ENCODE results near the gene PBX1.

PBX1 gene

GRCh38 chr1:164765992-164766720 lies 207.2 kb downstream of the PBX1 start:
- no peak for DNase-seq

DNA sequence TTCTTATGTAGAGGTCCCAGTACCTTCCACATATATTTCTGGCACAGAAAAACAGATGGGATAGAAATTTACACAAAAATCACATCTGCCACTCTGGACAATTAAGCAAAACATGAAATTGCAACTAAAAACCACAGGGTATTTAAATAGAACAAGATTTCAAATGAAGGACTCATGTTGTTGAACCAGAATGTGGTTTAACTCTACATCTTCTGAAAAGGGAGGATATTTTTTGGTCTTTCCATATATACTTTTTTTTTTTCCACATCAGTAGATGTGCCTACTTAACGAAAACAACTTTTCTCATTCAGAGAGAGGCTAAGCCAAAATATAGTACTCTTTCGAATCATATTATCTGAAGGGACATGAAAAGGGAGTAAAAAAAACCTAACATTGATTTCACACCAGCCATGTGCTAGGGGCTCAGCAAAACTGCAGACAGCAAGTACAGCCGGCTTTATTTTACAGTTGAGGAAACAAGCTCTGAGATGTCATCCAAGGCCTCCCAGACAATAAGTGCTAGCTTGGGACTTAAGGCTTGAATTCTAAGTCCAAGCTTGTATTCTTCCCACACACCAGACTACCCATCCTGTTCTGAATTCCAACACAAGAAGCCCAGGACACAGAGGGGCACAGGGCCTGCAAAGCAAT lies 208.9 kb downstream of the PBX1 start:
- no peak for DNase-seq

- DNase-seq, result no peak
These were observed 209.6 kb downstream of the PBX1 start for GRCh38 chr1:164768619-164769018.

DNA sequence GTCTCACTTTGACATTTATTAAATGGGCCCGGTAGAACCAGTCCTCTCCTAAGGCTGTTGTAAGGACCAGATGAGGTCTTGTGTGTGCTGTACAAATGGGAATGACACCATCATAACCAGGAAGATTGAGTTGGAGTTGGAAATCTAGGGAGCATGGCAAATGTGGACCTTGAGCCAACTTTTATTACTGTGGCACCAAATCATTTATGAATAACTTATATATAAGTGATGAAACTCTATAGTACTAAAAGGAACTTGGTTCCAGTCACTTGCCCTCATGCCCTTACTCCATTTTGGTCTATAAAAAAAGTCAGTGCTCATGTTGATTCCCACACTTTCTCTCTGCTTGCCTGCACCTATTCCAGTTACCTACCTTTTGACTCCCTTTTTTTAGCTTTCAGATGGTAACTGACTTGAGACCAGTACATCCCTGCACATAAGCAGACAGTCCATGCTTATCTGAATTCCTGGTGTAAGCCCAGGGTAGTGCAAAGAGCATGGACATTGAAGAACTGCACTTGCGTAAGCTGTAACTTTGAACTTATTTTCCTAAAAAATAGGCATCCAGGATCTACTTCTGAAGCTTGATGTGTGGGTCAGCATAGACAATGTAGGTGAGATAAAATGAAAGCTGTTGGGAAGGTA lies 210.6 kb downstream of the PBX1 start:
- no peak for DNase-seq

- no peak for DNase-seq
These were observed 211.1 kb downstream of the PBX1 start for GRCh38 chr1:164770131-164770529.

DNA sequence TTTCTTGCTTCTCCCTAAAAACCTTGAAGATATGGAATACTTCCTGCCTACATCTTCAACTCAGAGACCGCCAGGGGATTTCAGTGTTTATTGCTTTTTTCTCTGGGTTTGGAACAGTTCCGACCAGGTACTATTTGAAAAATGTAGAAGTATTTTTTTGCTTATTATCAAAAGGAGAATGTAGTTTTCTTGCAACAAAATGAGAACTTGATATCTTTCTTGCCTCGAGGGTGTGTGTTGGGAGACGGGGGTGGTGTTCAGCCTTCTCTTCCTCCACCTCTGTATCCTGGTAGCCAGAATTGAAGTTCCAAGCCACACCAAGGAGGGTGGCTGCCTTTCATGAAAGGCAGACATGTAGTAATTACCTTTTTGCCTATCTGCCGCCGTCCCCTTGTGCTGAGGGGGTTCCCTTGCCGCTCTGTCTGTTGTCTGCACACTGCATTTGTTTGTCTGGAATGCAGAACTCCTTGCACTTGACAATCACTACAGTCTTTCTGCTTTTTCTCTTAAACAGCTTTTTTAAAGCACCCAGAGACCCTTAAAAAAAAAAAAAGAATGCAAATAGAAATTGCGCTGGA lies 212.1 kb downstream of the PBX1 start:
- no peak for DNase-seq

GRCh38 chr1:164771619-164772361 lies 212.8 kb downstream of the PBX1 start:
- no peak for DNase-seq

- peak; percentile 19 for DNase-seq
These were observed 213.7 kb downstream of the PBX1 start for GRCh38 chr1:164772635-164773034.

- DNase-seq, result no peak
These were observed 214.1 kb downstream of the PBX1 start for GRCh38 chr1:164773102-164773501.

GRCh38 chr1:164774413-164774812 lies 215.4 kb downstream of the PBX1 start:
- DNase-seq, result no peak

DNA sequence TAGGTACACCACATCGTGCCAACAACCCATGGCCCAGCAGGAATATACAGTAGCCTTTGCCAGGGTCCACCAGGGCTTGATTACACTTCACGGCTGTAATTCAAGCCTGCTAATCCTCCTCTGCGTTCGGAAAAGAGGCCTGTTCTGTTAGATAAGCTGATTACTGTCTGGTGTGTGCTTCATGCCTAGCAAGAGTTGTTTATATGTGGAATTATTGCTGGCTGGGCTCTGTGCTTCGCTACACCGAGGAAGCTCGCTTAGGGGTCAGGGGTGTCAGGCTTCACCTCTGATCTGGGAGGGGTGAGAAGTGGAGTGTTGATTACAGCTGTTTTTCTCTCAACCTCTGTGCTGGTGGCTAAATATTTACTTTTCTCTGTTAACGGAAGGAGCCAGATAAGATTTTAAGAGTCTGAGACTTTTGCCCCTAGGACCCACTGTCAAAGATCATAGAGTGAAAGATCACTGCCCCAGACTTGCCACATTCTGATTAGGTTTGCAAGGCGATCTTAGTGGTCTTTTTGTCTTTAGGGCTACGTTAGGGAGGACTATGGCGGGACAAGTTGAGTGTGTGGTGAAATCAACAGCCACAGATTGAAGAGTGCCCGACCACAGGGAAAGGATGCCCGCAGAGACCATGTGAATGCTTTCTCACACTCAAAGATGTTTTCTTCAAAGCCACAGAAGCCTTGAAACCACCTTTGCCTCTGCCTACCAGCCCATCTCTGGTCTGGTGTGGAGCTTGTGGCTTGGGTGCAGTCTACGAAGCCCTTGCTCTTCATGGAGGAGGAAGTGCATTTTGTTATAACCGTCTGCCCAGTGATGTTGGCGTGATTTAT lies 216.1 kb downstream of the PBX1 start:
- no peak for DNase-seq

DNA sequence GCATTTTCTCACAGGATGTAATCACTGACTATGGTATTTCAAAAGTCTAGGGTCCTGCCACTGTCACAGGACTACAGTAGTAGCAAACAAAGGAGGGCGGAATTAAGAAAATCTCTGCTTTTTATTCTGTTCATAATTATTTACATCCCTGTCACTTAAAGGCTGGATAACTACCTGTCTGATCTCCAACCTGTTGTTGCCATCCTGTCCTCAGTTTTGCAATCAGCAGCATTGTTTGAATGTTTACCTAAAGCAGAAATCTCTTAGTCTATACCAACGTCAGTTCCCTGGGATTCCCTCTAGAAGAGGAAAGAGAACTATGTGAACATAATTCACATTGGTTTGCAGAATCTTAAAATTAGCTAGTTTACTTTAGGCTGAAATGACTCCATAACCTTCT lies 218.5 kb downstream of the PBX1 start:
- DNase-seq, result no peak

DNA sequence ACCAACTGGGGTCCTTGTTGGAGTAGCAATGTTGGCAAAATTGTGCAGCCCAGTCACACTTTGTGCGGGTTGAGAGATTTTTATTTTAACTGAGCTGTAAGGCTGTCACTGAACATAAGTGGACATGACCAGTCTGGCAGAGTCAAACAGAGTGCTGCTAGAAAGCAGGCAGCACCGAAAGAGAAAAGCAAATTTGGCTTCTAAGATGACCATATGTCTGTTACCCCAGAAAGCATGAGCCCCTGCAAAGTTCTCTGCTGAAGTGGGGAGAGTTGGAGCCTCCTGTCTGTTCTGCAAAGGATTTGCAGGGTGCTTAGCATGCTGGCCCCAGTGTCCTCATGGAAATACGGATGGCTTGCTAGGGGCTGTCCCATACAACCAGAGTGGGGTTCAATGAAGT lies 220.4 kb downstream of the PBX1 start:
- DNase-seq, result no peak

DNA sequence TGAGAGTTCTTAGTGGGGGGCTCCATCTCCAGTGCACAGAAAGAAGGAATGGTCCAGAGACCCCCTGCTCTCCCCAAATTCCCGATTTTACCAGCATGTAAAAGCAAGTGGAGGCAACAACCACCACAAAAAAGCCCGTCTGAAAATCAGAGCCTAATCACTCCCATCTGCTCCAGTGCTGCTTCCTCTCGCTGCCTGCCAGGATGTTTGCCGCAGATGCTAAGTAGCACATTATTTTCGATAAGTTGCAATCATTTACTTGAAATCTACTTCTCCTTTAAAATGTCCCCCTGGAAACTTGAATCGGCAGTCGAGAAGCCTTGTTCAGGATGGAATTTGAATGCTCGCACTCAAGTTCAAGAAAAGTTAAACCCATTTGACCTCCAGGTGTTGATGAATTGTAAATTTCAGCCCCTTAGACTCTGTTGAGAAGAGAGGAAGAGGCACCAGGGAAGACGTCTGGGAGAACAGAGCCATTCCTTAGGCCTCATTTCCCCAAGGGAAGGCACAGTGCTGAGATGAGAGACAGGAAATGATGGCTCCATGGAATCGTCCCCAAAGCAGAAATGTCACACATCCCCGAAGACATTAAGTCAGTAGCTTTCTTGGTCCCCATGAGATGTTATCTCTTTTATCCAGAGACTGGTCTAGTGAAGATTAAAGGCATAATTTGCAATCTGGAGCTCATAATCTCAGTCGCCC lies 221.3 kb downstream of the PBX1 start:
- no peak for DNase-seq

DNA sequence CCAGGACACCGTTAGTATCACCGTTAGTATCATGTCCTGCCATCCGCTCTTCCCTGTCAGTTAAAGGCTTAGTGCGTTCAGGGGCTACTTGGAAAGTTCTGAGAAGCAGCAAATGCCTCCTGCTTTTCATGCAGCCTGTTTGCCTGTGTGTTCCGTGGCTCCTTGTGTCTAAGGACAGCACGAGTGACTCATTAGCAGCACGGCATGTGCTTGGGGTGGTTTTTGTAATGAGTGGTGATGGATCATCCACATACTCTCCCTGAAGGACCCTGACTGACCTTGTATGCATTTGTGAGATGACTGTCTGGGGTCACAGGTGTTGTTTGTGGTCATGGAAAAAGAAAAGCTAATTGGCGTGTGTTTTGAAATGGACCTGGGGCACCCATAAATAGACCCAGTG lies 221.9 kb downstream of the PBX1 start:
- DNase-seq, result no peak

DNA sequence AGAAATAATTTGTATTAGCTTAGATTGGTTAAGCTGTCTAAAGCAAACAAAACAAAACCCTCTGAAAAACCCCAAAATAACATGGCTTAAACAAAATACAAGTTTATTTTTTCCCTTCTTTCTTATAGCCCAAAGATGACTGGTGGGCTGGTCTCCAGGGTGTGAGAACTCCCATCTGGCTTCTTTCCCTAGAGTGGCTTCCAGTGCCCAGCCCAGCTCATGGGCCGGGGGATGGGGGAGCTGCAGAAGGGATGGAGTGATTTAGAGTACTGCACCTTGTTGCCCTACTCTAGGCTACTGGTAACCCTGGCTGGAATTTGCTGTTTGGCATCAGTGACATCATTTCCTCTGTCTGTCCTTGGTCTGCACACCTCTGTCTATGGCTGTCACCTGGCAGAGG lies 223.0 kb downstream of the PBX1 start:
- DNase-seq, result no peak

GRCh38 chr1:164783778-164784555 lies 225.0 kb downstream of the PBX1 start:
- DNase-seq, result no peak

GRCh38 chr1:164784960-164785359 lies 226.0 kb downstream of the PBX1 start:
- no peak for DNase-seq

DNA sequence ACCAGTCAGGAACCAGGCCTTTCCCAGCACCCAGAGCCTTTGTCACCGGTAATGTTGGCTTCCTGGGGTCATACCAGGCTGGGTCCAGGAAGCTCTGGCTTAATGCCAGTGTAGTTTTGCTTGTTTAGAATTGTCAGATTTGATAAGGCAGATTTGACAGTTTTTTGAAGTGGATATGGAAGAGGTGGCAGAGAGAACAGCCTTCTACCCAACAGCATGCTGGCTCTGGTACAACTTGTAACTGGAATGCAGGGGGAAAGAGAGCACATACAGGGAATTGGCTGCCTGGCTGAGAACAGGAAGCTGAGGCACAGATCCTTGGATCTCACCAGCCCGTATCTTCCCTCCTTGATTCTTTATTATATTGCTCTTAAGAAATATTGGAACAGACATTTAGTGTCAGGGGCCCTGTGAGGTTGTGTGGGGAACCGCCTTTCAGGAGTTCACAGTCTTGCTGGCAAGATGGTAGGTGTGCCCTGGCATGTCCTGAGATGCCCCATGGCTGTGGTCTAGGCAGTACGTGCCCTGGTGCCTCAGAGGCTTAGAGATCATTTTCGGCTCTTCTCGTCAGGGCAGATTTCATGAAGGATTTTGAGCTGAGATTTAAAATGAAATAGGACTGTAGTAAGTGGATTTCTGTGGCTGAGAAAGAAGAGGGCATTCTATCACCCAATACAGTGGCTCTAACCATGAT lies 227.0 kb downstream of the PBX1 start:
- no peak for DNase-seq
